ENCODE results near the gene DHRS11. TPM values are rescaled to one million over a fixed set of nuclear protein-coding genes. Genes with fewer than 3 reads are reported as not detected.
A peak's percentile ranks its signal among the peaks of the same experiment; 100 is the strongest.

The DHRS11 gene
- total RNA-seq, 1 experiment from 2014 or later = 27.9 TPM

DNA sequence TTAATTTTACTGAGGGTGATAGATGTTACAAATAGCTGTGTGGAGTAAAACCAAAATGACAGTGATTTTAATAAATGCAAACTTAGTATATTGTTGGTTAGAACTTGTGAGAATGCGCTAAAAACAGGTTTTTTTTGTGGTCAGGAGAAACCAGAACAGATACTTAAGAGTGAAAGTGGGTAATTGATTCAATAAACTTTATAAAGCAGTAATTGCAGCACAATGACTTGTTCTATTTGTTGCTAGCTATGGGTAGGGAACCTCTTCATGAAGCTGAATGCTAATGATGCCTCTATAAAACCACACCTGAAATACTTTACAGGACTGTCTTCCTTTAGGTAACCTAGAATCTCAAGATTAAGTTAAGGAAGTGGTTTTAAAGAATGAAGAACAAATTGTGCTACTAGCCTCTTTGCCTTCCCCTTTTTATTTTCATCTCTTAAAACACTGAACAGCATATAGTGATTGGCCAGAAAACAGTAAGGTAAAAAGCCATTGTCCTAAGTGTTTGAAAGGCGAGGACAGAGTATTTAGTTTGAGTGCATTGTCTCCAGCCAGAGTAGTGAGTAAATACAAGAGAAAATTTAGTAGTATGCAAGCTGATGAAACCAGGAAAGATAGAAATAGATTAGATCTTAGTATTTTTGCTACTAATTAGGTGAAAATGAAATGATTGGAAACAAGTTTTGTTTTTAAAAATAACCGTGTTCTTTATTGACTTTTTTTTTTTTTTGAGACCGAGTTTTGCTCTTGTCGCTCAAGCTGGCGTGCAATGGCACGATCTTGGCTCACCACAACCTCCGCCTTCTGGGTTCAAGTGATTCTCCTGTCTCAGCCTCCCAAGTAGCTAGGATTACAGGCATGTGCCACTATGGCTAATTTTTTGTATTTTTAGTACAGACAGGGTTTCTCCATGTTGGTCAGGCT, 40.9 kb upstream of the DHRS11 start:
- Histone ChIP-seq H2AFZ (ENCODE audit: low read length) (no peak overlapping the region), H4K91ac (ENCODE audit: insufficient read length, low read depth, low read length) (no peak overlapping the region), H3K27ac (ENCODE audit: insufficient read length, low read depth, low read length) (no peak overlapping the region), H3K56ac (ENCODE audit: insufficient read length, low read depth, low read length) (no peak overlapping the region), H2BK20ac (ENCODE audit: low read depth, low read length, poor library complexity, severe bottlenecking) (no peak overlapping the region), H3K79me2 (ENCODE audit: insufficient read depth, low read length) (peaks cover 13% of the 10 kb centered on the region; the same call in 1 of the 2 replicates), H2BK5ac (ENCODE audit: insufficient read length, low read length) (no peak overlapping the region), H3K27me3 (ENCODE audit: insufficient read depth, low read length) (no peaks in the 10 kb centered on the region), H3K9me3 (ENCODE audit: control insufficient read depth, low read depth, low read length) (no peaks in the 10 kb centered on the region), H3T11ph (ENCODE audit: low read length) (no peak overlapping the region), H2BK15ac (ENCODE audit: low read depth, low read length) (no peak overlapping the region), H3K23me2 (ENCODE audit: insufficient read length, low read depth, low read length, poor library complexity, severe bottlenecking) (peaks cover 4% of the 10 kb centered on the region), H4K5ac (ENCODE audit: insufficient read length, low read depth, low read length) (no peak overlapping the region), H2BK12ac (ENCODE audit: insufficient read length, low read depth, low read length) (no peak overlapping the region), H3K18ac (ENCODE audit: insufficient read length, low read depth, low read length) (no peak overlapping the region), H3K79me1 (ENCODE audit: insufficient read depth, low read depth, low read length, poor library complexity, severe bottlenecking) (peaks cover 2% of the 10 kb centered on the region), H3K4me2 (ENCODE audit: insufficient read depth, insufficient read length, low read length) (no peak overlapping the region), H3K4ac (ENCODE audit: low read depth, low read length) (no peak overlapping the region), H3K23ac (ENCODE audit: insufficient read length, low read depth, low read length) (no peak overlapping the region), H4K20me1 (ENCODE audit: control insufficient read depth, insufficient read depth, insufficient read length) (no peaks in the 10 kb centered on the region), H3K14ac (ENCODE audit: insufficient read depth, low read length) (no peak overlapping the region), H3K4me1 (ENCODE audit: insufficient read depth, low read length) (no peaks in the 10 kb centered on the region), H2BK120ac (ENCODE audit: low read depth, low read length, poor library complexity, severe bottlenecking) (no peak overlapping the region), H3K9ac (ENCODE audit: extremely low read depth, insufficient read length, low read length) (no peak overlapping the region), H2AK5ac (ENCODE audit: insufficient read length, low read length) (no peak overlapping the region), H4K8ac (replicated peaks; ENCODE audit: insufficient read length, low read depth, low read length) (no peak overlapping the region)
- no peaks in the 10 kb centered on the region for H3K9me3 Mint-ChIP-seq
- H3K27me3 Mint-ChIP-seq (ENCODE audit: low read depth) = no peaks in the 10 kb centered on the region
- H3K4me3 Mint-ChIP-seq = no peak overlapping the region; a peak in 1 of 5 replicates
- WGBS (ENCODE audit: extremely low coverage, insufficient read length, low lambda C conversion rate) = no CpG with 5 or more reads among the region's 8 CpGs
- TF ChIP-seq, protein P1, sequence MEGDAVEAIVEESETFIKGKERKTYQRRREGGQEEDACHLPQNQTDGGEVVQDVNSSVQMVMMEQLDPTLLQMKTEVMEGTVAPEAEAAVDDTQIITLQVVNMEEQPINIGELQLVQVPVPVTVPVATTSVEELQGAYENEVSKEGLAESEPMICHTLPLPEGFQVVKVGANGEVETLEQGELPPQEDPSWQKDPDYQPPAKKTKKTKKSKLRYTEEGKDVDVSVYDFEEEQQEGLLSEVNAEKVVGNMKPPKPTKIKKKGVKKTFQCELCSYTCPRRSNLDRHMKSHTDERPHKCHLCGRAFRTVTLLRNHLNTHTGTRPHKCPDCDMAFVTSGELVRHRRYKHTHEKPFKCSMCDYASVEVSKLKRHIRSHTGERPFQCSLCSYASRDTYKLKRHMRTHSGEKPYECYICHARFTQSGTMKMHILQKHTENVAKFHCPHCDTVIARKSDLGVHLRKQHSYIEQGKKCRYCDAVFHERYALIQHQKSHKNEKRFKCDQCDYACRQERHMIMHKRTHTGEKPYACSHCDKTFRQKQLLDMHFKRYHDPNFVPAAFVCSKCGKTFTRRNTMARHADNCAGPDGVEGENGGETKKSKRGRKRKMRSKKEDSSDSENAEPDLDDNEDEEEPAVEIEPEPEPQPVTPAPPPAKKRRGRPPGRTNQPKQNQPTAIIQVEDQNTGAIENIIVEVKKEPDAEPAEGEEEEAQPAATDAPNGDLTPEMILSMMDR (conservative IDR thresholded peaks at IDR 0.05) = no peak
- H3K36me3 Mint-ChIP-seq (ENCODE audit: insufficient read depth in 1 of 3, low read depth in 3 of 3) = peaks cover 1 to 18% (median 8%) of the 10 kb centered on the region in 3 experiments; a peak in 6 of 7 replicates
- peaks cover 19 to 21% of the 10 kb centered on the region in 2 experiments for H3K4me1 Mint-ChIP-seq
- DNase-seq = no peak
- H3K27ac Mint-ChIP-seq = peak overlapping the region in 2 of 3 experiments; percentile 7 to 83; a peak in 3 of 7 replicates

Measured in H9 (cell line).